Activated CD8-positive, alpha-beta memory T cell treated with anti-CD3 and anti-CD28 coated beads for 1 hour (primary cell): ENCODE results near the gene MBD5.

Experiments used
- DNase-seq, 2 donors: peaks; one replicate each; pipeline ENCODE4 v3.0.0-alpha.2; 2020; ENCODE audit warnings: low read depth in 1 of 2; ENCODE audit errors: extremely low read depth in 1 of 2

MBD5 gene

GRCh38 chr2:148110184-148110583 is 89.3 kb downstream of the MBD5 start:
- DNase-seq, result no peak

- no peak for DNase-seq
Measured at GRCh38 chr2:148122788-148123187, 101.9 kb downstream of the MBD5 start.

DNA sequence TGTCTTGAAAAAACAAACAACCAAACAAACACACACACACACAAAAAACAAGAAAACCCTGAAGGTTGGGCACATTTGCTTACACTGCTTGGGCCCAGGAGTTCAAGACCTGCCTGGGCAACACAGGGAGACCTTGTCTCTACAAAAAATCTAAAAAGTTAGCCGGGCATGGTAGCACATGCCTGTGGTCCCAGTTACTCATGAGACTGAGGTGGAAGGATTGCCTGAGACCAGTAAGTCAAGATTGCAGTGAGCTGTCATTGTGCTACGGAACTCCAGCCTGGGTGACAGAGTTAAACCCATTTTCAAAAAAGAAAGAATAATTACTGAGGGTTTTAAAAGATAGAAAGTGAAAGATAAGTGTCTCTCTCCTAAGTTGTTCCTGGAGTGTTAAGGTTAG is 103.4 kb downstream of the MBD5 start:
- no peak for DNase-seq

GRCh38 chr2:148130581-148130980 is 109.7 kb downstream of the MBD5 start:
- DNase-seq, result no peak

- DNase-seq, result no peak
Measured at GRCh38 chr2:148132412-148132811, 111.5 kb downstream of the MBD5 start.

GRCh38 chr2:148135705-148136104 is 114.8 kb downstream of the MBD5 start:
- no peak for DNase-seq

DNA sequence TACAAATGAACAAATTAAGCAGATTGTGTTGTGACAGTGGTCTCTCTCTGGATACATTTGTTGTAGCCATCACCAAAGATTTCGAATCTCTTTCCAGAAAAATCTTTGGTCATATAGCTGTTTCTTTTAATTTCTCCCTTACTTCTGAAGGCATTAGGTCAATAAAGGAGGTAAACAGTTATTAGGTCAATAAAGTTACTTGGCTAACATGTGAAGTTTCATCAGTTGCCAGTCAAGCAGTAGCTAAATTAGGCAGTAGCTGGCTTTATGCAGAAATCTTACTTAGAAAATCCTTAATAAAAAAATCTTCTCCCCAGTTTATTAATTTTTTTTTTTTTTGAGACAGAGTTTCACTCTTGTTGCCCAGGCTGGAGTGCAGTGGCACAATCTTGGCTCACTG is 115.5 kb downstream of the MBD5 start:
- no peak for DNase-seq

DNA sequence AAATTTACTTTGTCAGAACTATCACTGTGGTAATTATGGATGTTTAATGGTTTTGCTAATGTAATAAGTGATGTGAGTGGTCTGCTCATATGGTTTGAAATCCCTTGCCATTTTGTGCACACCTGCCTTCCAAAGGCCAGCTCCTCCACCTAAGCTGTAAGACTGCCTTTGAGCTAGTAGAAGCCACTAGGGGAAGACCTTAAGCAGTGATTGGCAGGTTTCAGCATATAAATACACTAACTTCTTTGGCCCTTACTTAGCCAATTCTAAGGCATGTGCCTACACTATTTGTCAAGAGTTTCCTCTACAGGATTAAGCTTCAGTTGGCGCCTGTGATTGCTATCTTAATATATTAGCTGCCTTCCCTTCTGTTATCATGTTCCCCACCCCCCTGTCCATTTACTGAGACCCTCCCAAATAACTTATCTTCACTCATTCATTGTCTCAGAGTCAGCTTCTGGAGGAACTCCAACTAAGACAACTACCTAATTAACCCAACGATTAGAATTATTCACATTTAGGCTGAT is 141.1 kb downstream of the MBD5 start:
- no peak for DNase-seq

GRCh38 chr2:148162871-148163270 is 142.0 kb downstream of the MBD5 start:
- DNase-seq, result no peak

DNA sequence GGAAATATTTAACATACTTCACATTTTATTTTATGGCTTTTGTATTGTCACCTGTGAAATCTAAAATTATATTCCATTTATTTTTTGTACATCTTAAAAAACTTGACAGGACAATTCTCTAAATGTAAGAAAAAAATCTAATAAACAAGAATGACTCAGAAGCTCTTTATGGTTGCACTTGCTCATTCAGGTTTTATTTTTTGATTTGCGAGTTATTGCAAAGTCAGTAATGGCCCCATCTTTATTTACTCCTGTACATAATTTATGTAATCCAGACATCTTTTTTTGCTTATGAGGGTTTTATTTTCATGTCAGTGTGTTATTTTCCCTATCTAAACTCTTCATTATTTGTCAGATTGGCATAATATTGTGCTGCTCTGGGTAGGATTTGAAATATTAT is 145.1 kb downstream of the MBD5 start:
- DNase-seq, result no peak

- no peak for DNase-seq
Measured at GRCh38 chr2:148167241-148167766, 146.4 kb downstream of the MBD5 start.

DNA sequence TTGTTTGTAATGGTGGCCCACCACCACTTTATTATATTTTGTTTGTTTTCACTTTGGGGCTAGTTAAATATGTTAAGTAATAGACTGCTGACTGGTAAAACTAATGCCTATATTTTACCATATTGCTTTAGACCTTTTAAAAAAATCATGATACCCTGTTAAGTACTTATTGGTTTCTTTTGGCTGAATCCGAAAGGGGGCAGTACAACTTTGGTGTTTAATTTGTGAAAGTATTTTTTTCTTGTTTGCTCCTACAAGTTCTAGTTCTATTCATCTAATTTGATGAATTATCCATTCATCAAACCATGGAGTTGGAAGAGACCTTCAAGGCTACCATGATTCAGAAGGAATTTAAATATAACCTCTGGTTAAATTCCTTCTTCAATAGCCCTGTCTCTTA is 147.0 kb downstream of the MBD5 start:
- DNase-seq, result no peak

- no peak for DNase-seq
Measured at GRCh38 chr2:148172131-148172753, 151.4 kb downstream of the MBD5 start.

DNA sequence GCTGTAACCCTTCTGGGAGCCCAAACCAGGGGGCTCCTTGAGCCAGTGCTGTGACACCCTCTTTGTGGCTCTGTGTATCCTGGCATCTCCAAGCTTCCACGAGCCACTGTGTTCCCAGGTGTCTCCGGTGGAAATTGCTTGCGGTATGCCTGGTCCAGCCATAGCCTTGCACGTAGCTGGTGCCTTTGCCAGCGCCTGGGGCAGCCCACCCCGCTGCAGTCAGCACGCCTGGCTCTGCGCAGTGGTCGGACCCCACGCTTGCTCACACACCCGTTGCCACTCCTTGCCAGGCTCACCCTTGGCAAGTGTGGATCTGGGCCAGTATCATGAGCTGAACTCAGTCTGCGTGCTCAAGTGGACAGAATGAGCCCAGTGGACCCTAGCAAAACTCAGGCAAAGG is 152.3 kb downstream of the MBD5 start:
- DNase-seq, result no peak

DNA sequence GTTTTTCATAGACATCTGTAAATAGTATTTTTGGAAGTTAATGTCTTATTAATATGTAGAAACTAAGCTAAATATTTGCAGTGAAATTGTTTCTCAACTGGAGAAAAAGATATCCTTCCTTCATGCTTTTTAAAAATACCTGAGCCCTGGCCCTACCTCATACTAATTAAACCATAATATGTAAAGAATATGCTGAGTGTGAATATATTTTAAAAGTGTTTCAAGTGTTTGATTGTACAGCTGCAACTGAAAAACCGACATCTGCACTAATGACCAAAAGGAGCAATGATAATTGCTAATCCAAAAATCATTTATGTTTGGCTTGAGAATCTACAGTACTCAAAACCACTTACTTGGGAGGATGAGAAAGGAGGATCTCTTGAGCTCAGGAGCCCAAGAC is 156.7 kb downstream of the MBD5 start:
- no peak for DNase-seq

- no peak for DNase-seq
Measured at GRCh38 chr2:148179724-148180123, 158.8 kb downstream of the MBD5 start.

DNA sequence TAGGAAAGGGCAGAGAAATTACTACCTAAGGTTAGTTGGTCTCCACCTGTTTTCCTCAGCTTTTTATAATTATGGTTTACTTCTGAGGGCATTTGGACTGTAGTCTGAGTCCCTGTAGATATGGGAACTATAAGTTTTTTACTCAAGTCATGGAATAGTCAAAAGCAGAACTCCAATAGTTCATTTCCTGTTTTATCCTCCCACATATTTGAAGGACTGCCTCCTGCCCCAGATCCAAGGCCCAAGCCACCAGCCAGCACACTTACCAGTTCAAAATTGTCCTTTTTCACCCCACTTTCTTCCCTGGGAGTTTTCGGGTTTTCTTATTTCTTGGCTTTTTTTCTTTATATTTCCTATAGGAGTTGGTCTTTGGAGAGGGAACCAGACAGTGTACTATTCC is 164.1 kb downstream of the MBD5 start:
- no peak for DNase-seq

DNA sequence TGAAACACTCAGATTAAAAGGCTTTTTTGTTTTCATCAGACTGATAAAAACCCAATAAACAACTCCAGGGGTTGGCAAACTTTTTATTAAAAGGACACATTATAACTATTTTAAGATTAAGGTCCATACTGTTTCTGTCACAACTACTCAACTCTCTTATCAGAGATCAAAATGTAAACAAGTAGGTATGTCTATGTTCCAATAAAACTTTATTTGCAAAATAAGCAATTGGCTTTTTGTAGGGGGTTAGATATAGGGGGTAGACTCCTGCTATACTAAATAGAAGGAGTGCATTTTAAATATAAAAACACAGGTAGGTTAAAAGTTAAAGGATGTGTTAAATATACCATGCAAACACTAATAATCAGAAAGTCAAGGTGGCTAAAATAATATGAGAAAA is 174.0 kb downstream of the MBD5 start:
- DNase-seq, result no peak

GRCh38 chr2:148201075-148202004 is 180.4 kb downstream of the MBD5 start:
- DNase-seq, result no peak

GRCh38 chr2:148202237-148202636 is 181.3 kb downstream of the MBD5 start:
- no peak for DNase-seq

DNA sequence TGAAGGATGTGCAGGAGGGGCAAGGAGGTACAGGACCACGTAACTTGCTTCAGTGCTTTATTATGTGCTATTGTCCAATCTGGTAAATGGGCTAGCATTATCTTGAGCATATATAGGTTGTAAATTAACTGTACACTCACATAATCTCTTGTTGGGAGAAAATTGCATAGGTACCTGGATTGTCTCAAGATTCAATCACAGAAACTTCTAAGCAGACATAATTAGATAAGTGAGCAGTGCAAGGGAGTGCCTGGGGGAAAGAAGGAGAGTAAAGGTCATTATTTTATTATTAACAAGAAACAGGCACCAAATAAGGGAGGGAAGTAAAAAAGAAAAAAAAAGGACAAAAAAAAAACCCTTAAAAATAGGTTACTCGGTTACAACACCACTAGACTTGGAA is 186.2 kb downstream of the MBD5 start:
- DNase-seq, result no peak

DNA sequence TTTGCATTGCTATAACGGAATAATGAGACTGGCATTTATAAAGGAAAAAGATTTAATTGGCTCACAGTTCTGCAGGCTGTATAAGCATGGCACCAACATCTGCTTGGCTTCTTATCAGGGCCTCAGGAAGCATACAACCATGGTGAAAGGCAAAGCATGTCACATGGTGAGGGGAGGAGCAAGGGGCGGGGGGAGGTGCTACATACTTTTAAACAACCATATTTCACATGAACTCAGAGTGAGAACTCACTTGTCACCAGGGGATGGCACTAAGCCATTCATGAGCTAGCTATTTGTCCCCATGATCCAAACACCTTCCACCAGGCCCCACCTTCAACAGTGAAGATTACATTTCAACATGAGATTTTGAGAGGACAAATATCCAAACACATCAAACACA is 188.7 kb downstream of the MBD5 start:
- DNase-seq, result no peak
